Measurements from ENCODE around the gene MAP1LC3B.
"Not testable (repeated sequence)": the region's sequence is repeated elsewhere in the genome, so short reads cannot be mapped to it uniquely, and the experiment has no call there.

MAP1LC3B gene

GRCh38 chr16:87368029-87368770, 23.9 kb upstream of the MAP1LC3B start:
- Histone ChIP-seq H3K36me3 (ENCODE audit: control insufficient read depth in 5 of 5, insufficient read depth in 5 of 5, low read length in 5 of 5) (peaks cover 0 to 18% (median 14%) of the 10 kb centered on the region in 5 donors), H3K27me3 (ENCODE audit: control insufficient read depth in 5 of 5, insufficient read depth in 4 of 5, low read length in 5 of 5) (no peaks in the 10 kb centered on the region), H3K9ac (ENCODE audit: low read length in 5 of 5) (no peak overlapping the region), H3K4me3 (ENCODE audit: low read depth in 1 of 5, low read length in 5 of 5) (no peak overlapping the region), H3K9me3 (ENCODE audit: control insufficient read depth in 5 of 5, low read length in 5 of 5) (no peaks in the 10 kb centered on the region), H3K27ac (ENCODE audit: low read depth, low read length) (no peak overlapping the region), H3K4me1 (ENCODE audit: control insufficient read depth in 5 of 5, insufficient read depth in 5 of 5, low read length in 5 of 5) (peaks cover 2 to 59% (median 19%) of the 10 kb centered on the region in 5 donors)

- peak overlapping the region in 2 of 5 donors; percentile 13 to 22 for H3K4me3 ChIP-seq (ENCODE audit: low read depth in 1 of 5, low read length in 5 of 5)
- H3K9me3 ChIP-seq (ENCODE audit: control insufficient read depth in 5 of 5, low read length in 5 of 5): no peaks in the 10 kb centered on the region
- peaks cover 0 to 13% (median 10%) of the 10 kb centered on the region in 5 donors for H3K36me3 ChIP-seq (ENCODE audit: control insufficient read depth in 5 of 5, insufficient read depth in 5 of 5, low read length in 5 of 5)
- H3K27ac ChIP-seq (ENCODE audit: low read depth, low read length): no peak overlapping the region
- peaks cover 2 to 49% (median 19%) of the 10 kb centered on the region in 5 donors for H3K4me1 ChIP-seq (ENCODE audit: control insufficient read depth in 5 of 5, insufficient read depth in 5 of 5, low read length in 5 of 5)
- peak overlapping the region in 1 of 5 donors; percentile 43 for H3K9ac ChIP-seq (ENCODE audit: low read length in 5 of 5)
- H3K27me3 ChIP-seq (ENCODE audit: control insufficient read depth in 5 of 5, insufficient read depth in 4 of 5, low read length in 5 of 5): no peaks in the 10 kb centered on the region
Observed at GRCh38 chr16:87369117-87369765, 22.9 kb upstream of the MAP1LC3B start.

GRCh38 chr16:87369796-87370719, 22.1 kb upstream of the MAP1LC3B start:
- no peaks in the 10 kb centered on the region for H3K9me3 ChIP-seq (ENCODE audit: control insufficient read depth in 5 of 5, low read length in 5 of 5)
- H3K36me3 ChIP-seq (ENCODE audit: control insufficient read depth in 5 of 5, insufficient read depth in 5 of 5, low read length in 5 of 5): peaks cover 0 to 13% (median 10%) of the 10 kb centered on the region in 5 donors
- no peaks in the 10 kb centered on the region for H3K27me3 ChIP-seq (ENCODE audit: control insufficient read depth in 5 of 5, insufficient read depth in 4 of 5, low read length in 5 of 5)
- no peak overlapping the region for H3K4me3 ChIP-seq (ENCODE audit: low read depth in 1 of 5, low read length in 5 of 5)
- peaks cover 2 to 44% (median 20%) of the 10 kb centered on the region in 5 donors for H3K4me1 ChIP-seq (ENCODE audit: control insufficient read depth in 5 of 5, insufficient read depth in 5 of 5, low read length in 5 of 5)
- H3K27ac ChIP-seq (ENCODE audit: low read depth, low read length): no peak overlapping the region
- peak overlapping the region in 1 of 5 donors; percentile 49 for H3K9ac ChIP-seq (ENCODE audit: low read length in 5 of 5)

GRCh38 chr16:87371261-87371866, 20.8 kb upstream of the MAP1LC3B start:
- Histone ChIP-seq H3K27ac (ENCODE audit: low read depth, low read length) (no peak overlapping the region), H3K9ac (ENCODE audit: low read length in 5 of 5) (no peak overlapping the region), H3K4me3 (ENCODE audit: low read depth in 1 of 5, low read length in 5 of 5) (no peak overlapping the region), H3K27me3 (ENCODE audit: control insufficient read depth in 5 of 5, insufficient read depth in 4 of 5, low read length in 5 of 5) (no peaks in the 10 kb centered on the region), H3K36me3 (ENCODE audit: control insufficient read depth in 5 of 5, insufficient read depth in 5 of 5, low read length in 5 of 5) (peaks cover 0 to 6% (median 4%) of the 10 kb centered on the region in 5 donors), H3K9me3 (ENCODE audit: control insufficient read depth in 5 of 5, low read length in 5 of 5) (no peaks in the 10 kb centered on the region), H3K4me1 (ENCODE audit: control insufficient read depth in 5 of 5, insufficient read depth in 5 of 5, low read length in 5 of 5) (peaks cover 2 to 53% (median 29%) of the 10 kb centered on the region in 5 donors)

- Histone ChIP-seq H3K4me1 (ENCODE audit: control insufficient read depth in 5 of 5, insufficient read depth in 5 of 5, low read length in 5 of 5) (peaks cover 2 to 50% (median 29%) of the 10 kb centered on the region in 5 donors), H3K4me3 (ENCODE audit: low read depth in 1 of 5, low read length in 5 of 5) (no peak overlapping the region), H3K36me3 (ENCODE audit: control insufficient read depth in 5 of 5, insufficient read depth in 5 of 5, low read length in 5 of 5) (peaks cover 0 to 3% (median 0%) of the 10 kb centered on the region in 5 donors), H3K27ac (ENCODE audit: low read depth, low read length) (no peak overlapping the region), H3K9me3 (ENCODE audit: control insufficient read depth in 5 of 5, low read length in 5 of 5) (no peaks in the 10 kb centered on the region), H3K9ac (ENCODE audit: low read length in 5 of 5) (no peak overlapping the region), H3K27me3 (ENCODE audit: control insufficient read depth in 5 of 5, insufficient read depth in 4 of 5, low read length in 5 of 5) (no peaks in the 10 kb centered on the region)
Observed at GRCh38 chr16:87372305-87372704, 19.8 kb upstream of the MAP1LC3B start.

- Histone ChIP-seq H3K27ac (ENCODE audit: low read depth, low read length) (no peak overlapping the region), H3K4me3 (ENCODE audit: low read depth in 1 of 5, low read length in 5 of 5) (no peak overlapping the region), H3K9ac (ENCODE audit: low read length in 5 of 5) (no peak overlapping the region), H3K9me3 (ENCODE audit: control insufficient read depth in 5 of 5, low read length in 5 of 5) (no peaks in the 10 kb centered on the region), H3K4me1 (ENCODE audit: control insufficient read depth in 5 of 5, insufficient read depth in 5 of 5, low read length in 5 of 5) (peaks cover 0 to 36% (median 22%) of the 10 kb centered on the region in 5 donors), H3K36me3 (ENCODE audit: control insufficient read depth in 5 of 5, insufficient read depth in 5 of 5, low read length in 5 of 5) (peaks cover 0 to 3% (median 0%) of the 10 kb centered on the region in 5 donors), H3K27me3 (ENCODE audit: control insufficient read depth in 5 of 5, insufficient read depth in 4 of 5, low read length in 5 of 5) (no peaks in the 10 kb centered on the region)
Observed at GRCh38 chr16:87374313-87374712, 17.8 kb upstream of the MAP1LC3B start.

GRCh38 chr16:87375426-87376135, 16.6 kb upstream of the MAP1LC3B start:
- H3K4me3 ChIP-seq (ENCODE audit: low read depth in 1 of 5, low read length in 5 of 5): no peak overlapping the region
- peak overlapping the region; percentile 37 for H3K27ac ChIP-seq (ENCODE audit: low read depth, low read length)
- peaks cover 0 to 30% (median 17%) of the 10 kb centered on the region in 5 donors for H3K4me1 ChIP-seq (ENCODE audit: control insufficient read depth in 5 of 5, insufficient read depth in 5 of 5, low read length in 5 of 5)
- H3K9ac ChIP-seq (ENCODE audit: low read length in 5 of 5): peak overlapping the region in 1 of 5 donors; percentile 31
- no peaks in the 10 kb centered on the region for H3K9me3 ChIP-seq (ENCODE audit: control insufficient read depth in 5 of 5, low read length in 5 of 5)
- H3K27me3 ChIP-seq (ENCODE audit: control insufficient read depth in 5 of 5, insufficient read depth in 4 of 5, low read length in 5 of 5): no peaks in the 10 kb centered on the region
- peaks cover 0 to 3% (median 0%) of the 10 kb centered on the region in 5 donors for H3K36me3 ChIP-seq (ENCODE audit: control insufficient read depth in 5 of 5, insufficient read depth in 5 of 5, low read length in 5 of 5)

- no peak overlapping the region for H3K9ac ChIP-seq (ENCODE audit: low read length in 5 of 5)
- no peak overlapping the region for H3K27ac ChIP-seq (ENCODE audit: low read depth, low read length)
- no peaks in the 10 kb centered on the region for H3K9me3 ChIP-seq (ENCODE audit: control insufficient read depth in 5 of 5, low read length in 5 of 5)
- no peaks in the 10 kb centered on the region for H3K27me3 ChIP-seq (ENCODE audit: control insufficient read depth in 5 of 5, insufficient read depth in 4 of 5, low read length in 5 of 5)
- H3K4me1 ChIP-seq (ENCODE audit: control insufficient read depth in 5 of 5, insufficient read depth in 5 of 5, low read length in 5 of 5): peaks cover 3 to 30% (median 25%) of the 10 kb centered on the region in 5 donors
- no peak overlapping the region for H3K4me3 ChIP-seq (ENCODE audit: low read depth in 1 of 5, low read length in 5 of 5)
- peaks cover 0 to 3% (median 0%) of the 10 kb centered on the region in 5 donors for H3K36me3 ChIP-seq (ENCODE audit: control insufficient read depth in 5 of 5, insufficient read depth in 5 of 5, low read length in 5 of 5)
Observed at GRCh38 chr16:87376660-87377059, 15.5 kb upstream of the MAP1LC3B start.

GRCh38 chr16:87379312-87379752, 12.8 kb upstream of the MAP1LC3B start:
- H3K9ac ChIP-seq (ENCODE audit: low read length in 5 of 5); H3K27me3 ChIP-seq (ENCODE audit: control insufficient read depth in 5 of 5, insufficient read depth in 4 of 5, low read length in 5 of 5); H3K4me3 ChIP-seq (ENCODE audit: low read depth in 1 of 5, low read length in 5 of 5); H3K36me3 ChIP-seq (ENCODE audit: control insufficient read depth in 5 of 5, insufficient read depth in 5 of 5, low read length in 5 of 5); H3K27ac ChIP-seq (ENCODE audit: low read depth, low read length); H3K9me3 ChIP-seq (ENCODE audit: control insufficient read depth in 5 of 5, low read length in 5 of 5): not testable (repeated sequence)
- H3K4me1 ChIP-seq (ENCODE audit: control insufficient read depth in 5 of 5, insufficient read depth in 5 of 5, low read length in 5 of 5): peaks cover 3 to 46% (median 43%) of the 10 kb centered on the region in 5 donors
